PC-9 (cell line): ENCODE results near the gene HAT1.

Experiments used
- CTCF ChIP-seq: fragments of 200-600 bp; sonication (generic); conservative IDR thresholded peaks from 2 replicates; pipeline ENCODE4 v1.6.1; 2017; ENCODE audit warnings: mixed run types, antibody characterized with exemption, mild to moderate bottlenecking, moderate library complexity
- EZH2 ChIP-seq: fragments of 200-600 bp; sonication (generic); IDR thresholded peaks from 2 replicates; pipeline ENCODE4 v1.8.0; 2017; ENCODE audit warnings: antibody characterized with exemption, low read depth

GRCh38 chr2:172000696-172001361 is 78.6 kb downstream of the HAT1 start:
- TF ChIP-seq CTCF (no peak), EZH2 (no peak)
